ENCODE data around the gene CFLAR. TPM values are rescaled to one million over a fixed set of nuclear protein-coding genes. Genes with fewer than 3 reads are reported as not detected.
"Not testable (repeated sequence)": the region's sequence is repeated elsewhere in the genome, so short reads cannot be mapped to it uniquely, and the experiment has no call there.

CFLAR gene
- total and polyA plus RNA-seq, 2 of the 13 experiments (the other 11 are each of a cell fraction or from before 2014, with no cell fraction given): 43.8 to 92.1 TPM

GRCh38 chr2:201168496-201168895 lies 52.5 kb downstream of the CFLAR start:
- intact Hi-C loops (cut with micrococcal nuclease; ENCODE audit: unreplicated experiment): not testable (repeated sequence)

GRCh38 chr2:201171259-201171814 lies 55.4 kb downstream of the CFLAR start:
- POLR2A ChIA-PET: interaction anchor here (0.7 to 1.1 kb wide), 2 partner anchors 19 to 207 kb away, joined by 3 read pairs; partner anchors contain the start of gene ORC2
- CTCF ChIA-PET (ENCODE audit: low intra/inter-chr PET ratio, low total read pairs): no interaction called here

More at GRCh38 chr2:201168496-201168895, 52.5 kb downstream of the CFLAR start:
- H2AFZ ChIP-seq (ENCODE audit: low read length); H4K20me1 ChIP-seq (ENCODE audit: insufficient read depth, low read length); H3K4me3 ChIP-seq (replicated peaks in 1 of 3; ENCODE audit: insufficient read depth in 1 of 3, low read depth in 2 of 3, low read length in 3 of 3); CTCF ChIA-PET (ENCODE audit: low intra/inter-chr PET ratio, low total read pairs); H3K79me2 ChIP-seq (ENCODE audit: insufficient read depth, low read length); H3K4me2 ChIP-seq (ENCODE audit: low read depth, low read length); in situ Hi-C loops (cut with HindIII; ENCODE audit: extremely low pct_ligation_motif_present, low pct_unique_long_range_greater_than_20kb); ATAC-seq; H3K27me3 ChIP-seq (ENCODE audit: control insufficient read depth in 1 of 2, insufficient read depth in 2 of 2, low read length in 2 of 2); H3K9ac ChIP-seq (ENCODE audit: insufficient read depth, low read depth, low read length); DNase-seq (ENCODE audit: low spot score); H3K9me3 ChIP-seq (ENCODE audit: low read length); H3K27ac ChIP-seq (ENCODE audit: extremely low read length, insufficient read depth, low read length); FAIRE-seq; BruUV-seq (replicated peaks); H3K4me1 ChIP-seq (ENCODE audit: insufficient read depth, low read length): not testable (repeated sequence)
- H3K36me3 ChIP-seq (replicated peaks in 1 of 2; ENCODE audit: control insufficient read depth in 1 of 2, insufficient read depth in 2 of 2, low read length in 2 of 2): peaks cover 11 to 14% of the 10 kb centered on the region in 2 experiments
- POLR2A ChIA-PET: interaction anchor here (1.1 kb wide), 1 partner anchor 10 kb away, joined by 3 read pairs; no protein-coding TSS in a partner anchor
- 0 out of 2 replicates have a peak, but pooled peaks have one; percentile 26 for TF ChIP-seq POLR2G (IDR thresholded peaks at IDR 0.05; ENCODE audit: low read depth, low read length)
- 93% methylated on average over 1 of the region's 1 CpG for WGBS (ENCODE audit: low lambda C conversion rate)

More at GRCh38 chr2:201171259-201171814, 55.4 kb downstream of the CFLAR start:
- Histone ChIP-seq H3K27ac (ENCODE audit: extremely low read length, insufficient read depth, low read length) (no peak overlapping the region), H4K20me1 (ENCODE audit: insufficient read depth, low read length) (no peaks in the 10 kb centered on the region), H3K79me2 (ENCODE audit: insufficient read depth, low read length) (no peaks in the 10 kb centered on the region), H3K9me3 (ENCODE audit: low read length) (no peaks in the 10 kb centered on the region), H3K4me1 (ENCODE audit: insufficient read depth, low read length) (peaks cover 11% of the 10 kb centered on the region), H3K36me3 (replicated peaks in 1 of 2; ENCODE audit: control insufficient read depth in 1 of 2, insufficient read depth in 2 of 2, low read length in 2 of 2) (no peaks in the 10 kb centered on the region), H3K27me3 (ENCODE audit: control insufficient read depth in 1 of 2, insufficient read depth in 2 of 2, low read length in 2 of 2) (no peaks in the 10 kb centered on the region), H3K4me3 (replicated peaks in 1 of 3; ENCODE audit: insufficient read depth in 1 of 3, low read depth in 2 of 3, low read length in 3 of 3) (no peak overlapping the region), H2AFZ (ENCODE audit: low read length) (no peak overlapping the region), H3K9ac (ENCODE audit: insufficient read depth, low read depth, low read length) (no peak overlapping the region), H3K4me2 (ENCODE audit: low read depth, low read length) (no peak overlapping the region)
- BruUV-seq (replicated peaks): no TSS peak
- in situ Hi-C loops (cut with HindIII; ENCODE audit: extremely low pct_ligation_motif_present, low pct_unique_long_range_greater_than_20kb) (no loop called here), intact Hi-C loops (cut with micrococcal nuclease; ENCODE audit: unreplicated experiment) (no loop called here)
- TF ChIP-seq ZNF781 (CRISPR knock-in tag; IDR thresholded peaks at IDR 0.05; ENCODE audit: borderline replicate concordance, not compliant biosample characterization) (no peak), POLR2G (IDR thresholded peaks at IDR 0.05; ENCODE audit: low read depth, low read length) (peak; percentile 37), ZBTB14 (CRISPR knock-in tag; IDR thresholded peaks at IDR 0.05) (no peak), YEATS2 (CRISPR knock-in tag; IDR thresholded peaks at IDR 0.05; ENCODE audit: borderline replicate concordance) (no peak)
- ATAC-seq (peak; percentile 15; the same call in 1 of the 3 replicates), FAIRE-seq (no peak), DNase-seq (ENCODE audit: low spot score) (no peak)
- WGBS (ENCODE audit: low lambda C conversion rate): 81% methylated on average over 6 of the region's 6 CpGs
